Caco-2 (cell line): ENCODE measurements around the gene CCDC142. TPM values are rescaled to one million over a fixed set of nuclear protein-coding genes. Genes with fewer than 3 reads are reported as not detected.

Experiments used
- BruUV-seq: library from RNA; stranded (reverse); fragments of 400-500 nt; replicated peaks from 2 replicates; lab custom pipeline; 2021; lab: Mats Ljungman, UMichigan
- CTCF ChIA-PET: fragments of 300-600 bp; sonication (Branson Sonifier 250); formaldehyde crosslinking; loops from one replicate; lab custom pipeline; 2022; ENCODE audit warnings: antibody characterized with exemption; lab: Charles Lee
- POLR2A ChIA-PET: fragments of 300-600 bp; sonication (Branson Sonifier 250); formaldehyde crosslinking; loops from one replicate; lab custom pipeline; 2022; ENCODE audit warnings: antibody characterized with exemption; lab: Charles Lee
- DNase-seq, 2 experiments: peaks; one replicate each; pipeline versions ENCODE4 v3.0.0 to v3.0.0-alpha.2; 2020 to 2022
- H3K27me3 ChIP-seq: replicated peaks from 2 replicates; pipeline ENCODE4 v1.6.0; 2011; ENCODE audit warnings: low read length; ENCODE audit not compliant: control insufficient read depth, insufficient read depth
- H3K36me3 ChIP-seq: 2 replicates; pipeline ENCODE4 v1.5.1; 2011; ENCODE audit warnings: low read length; ENCODE audit not compliant: control insufficient read depth, insufficient read depth
- H3K4me1 ChIP-seq: fragments of 250-450 bp; sonication (Bioruptor Pico); 2 replicates; pipeline ENCODE4 v1.5.1; 2020; ENCODE audit warnings: mild to moderate bottlenecking
- H3K4me3 ChIP-seq: 2 replicates; pipeline ENCODE4 v1.5.1; 2011; ENCODE audit warnings: low read depth, mild to moderate bottlenecking, control low read depth, low read length
- H3K9me3 ChIP-seq: fragments of 250-450 bp; sonication (Bioruptor Pico); 2 replicates; pipeline ENCODE4 v1.5.1; 2020; ENCODE audit warnings: mild to moderate bottlenecking, moderate library complexity
- H3K27ac Mint-ChIP-seq: one replicate; pipeline ENCODE4 v1.8.0; 2022; ENCODE audit warnings: mixed read lengths; ENCODE audit not compliant: unreplicated experiment
- H3K27me3 Mint-ChIP-seq: one replicate; pipeline ENCODE4 v1.8.0; 2022; ENCODE audit warnings: mixed read lengths; ENCODE audit not compliant: insufficient read depth, unreplicated experiment
- H3K36me3 Mint-ChIP-seq: one replicate; pipeline ENCODE4 v1.8.0; 2022; ENCODE audit warnings: mild to moderate bottlenecking, mixed read lengths; ENCODE audit not compliant: insufficient read depth, unreplicated experiment
- H3K4me1 Mint-ChIP-seq: one replicate; pipeline ENCODE4 v1.8.0; 2022; ENCODE audit warnings: low read depth, mixed read lengths; ENCODE audit not compliant: unreplicated experiment
- H3K4me3 Mint-ChIP-seq: one replicate; pipeline ENCODE4 v1.8.0; 2022; ENCODE audit warnings: mild to moderate bottlenecking, moderate library complexity, mixed read lengths; ENCODE audit not compliant: unreplicated experiment
- H3K9me3 Mint-ChIP-seq: one replicate; pipeline ENCODE4 v1.8.0; 2022; ENCODE audit warnings: mixed read lengths; ENCODE audit not compliant: unreplicated experiment
- CTCF ChIP-seq, 2 experiments: fragments of 200-600 bp in 1 of 2; IDR thresholded peaks; 1 replicate in 1 of 2; 2 replicates in 1 of 2; pipeline versions ENCODE4 v1.5.1 to v1.8.0; 2011 to 2022; ENCODE audit warnings: antibody characterized with exemption in 1 of 2, control low read depth in 1 of 2, inconsistent platforms in 1 of 2, low read depth in 1 of 2, low read length in 1 of 2, mild to moderate bottlenecking in 1 of 2, moderate library complexity in 1 of 2; ENCODE audit not compliant: insufficient read depth in 1 of 2, severe bottlenecking in 1 of 2, unreplicated experiment in 1 of 2
- intact Hi-C: fragments of 100-400 bp; cut with micrococcal nuclease; formaldehyde crosslinking; loops from one replicate; pipeline ENCODE4 v1.10.0; 2022; ENCODE audit not compliant: unreplicated experiment
- total RNA-seq: library from RNA; stranded (reverse); gene quantifications from 2 replicates; pipeline ENCODE4 v1.2.3, GENCODE V29; 2022

The CCDC142 gene
- total RNA-seq, 1 experiment from 2014 or later = 39.0 TPM

- POLR2A ChIA-PET = interaction anchor here (1.0 to 2.7 kb wide), 8 partner anchors 10 to 629 kb away, joined by 3 to 24 read pairs (median 6); partner anchors contain the start of genes AUP1, HTRA2, MRPL53 and STAMBP
- Histone ChIP-seq H3K27me3 (no peaks in the 10 kb centered on the region), H3K4me3 (peak overlapping the region; percentile 65), H3K9me3 (no peaks in the 10 kb centered on the region), H3K4me1 (peaks cover 11% of the 10 kb centered on the region; the same call in 1 of the 2 replicates), H3K36me3 (peaks cover 4% of the 10 kb centered on the region)
- intact Hi-C loops = loop anchor here (1.0 to 2.0 kb wide), 5 partner anchors 9 to 49 kb away; partner anchors contain the start of genes MRPL53, PCGF1 and TTC31
- H3K36me3 Mint-ChIP-seq = peaks cover 62% of the 10 kb centered on the region
- H3K27me3 Mint-ChIP-seq = no peaks in the 10 kb centered on the region
- H3K4me1 Mint-ChIP-seq = peaks cover 47% of the 10 kb centered on the region
- H3K4me3 Mint-ChIP-seq = peak overlapping the region; percentile 95
- BruUV-seq = no TSS peak
- no peak for TF ChIP-seq CTCF (IDR thresholded peaks at IDR 0.05; ENCODE audit: insufficient read depth in 1 of 2, low read depth in 1 of 2, low read length in 1 of 2, severe bottlenecking in 1 of 2, unreplicated experiment in 1 of 2)
- CTCF ChIA-PET = interaction anchor here (0.7 to 1.6 kb wide), 9 partner anchors 15 to 82 kb away, joined by 3 to 9 read pairs (median 6); partner anchors contain the start of genes CCDC142, MRPL53 and TTC31
- peak overlapping the region; percentile 74 for H3K27ac Mint-ChIP-seq
- peak; percentile 87 to 90 for DNase-seq
- no peaks in the 10 kb centered on the region for H3K9me3 Mint-ChIP-seq
Observed at GRCh38 chr2:74457549-74458131, 25.2 kb downstream of the CCDC142 start.

GRCh38 chr2:74457129-74457548, 25.7 kb downstream of the CCDC142 start:
- BruUV-seq = no TSS peak
- no peaks in the 10 kb centered on the region for H3K27me3 ChIP-seq
- Mint-ChIP-seq H3K27me3 (no peaks in the 10 kb centered on the region), H3K4me1 (peaks cover 47% of the 10 kb centered on the region), H3K27ac (peak overlapping the region; percentile 74), H3K4me3 (peak overlapping the region; percentile 95), H3K9me3 (no peaks in the 10 kb centered on the region), H3K36me3 (peaks cover 57% of the 10 kb centered on the region)
- no peaks in the 10 kb centered on the region for H3K9me3 ChIP-seq
- DNase-seq = no peak
- peaks cover 2% of the 10 kb centered on the region for H3K36me3 ChIP-seq
- peaks cover 16% of the 10 kb centered on the region; the same call in 1 of the 2 replicates for H3K4me1 ChIP-seq
- POLR2A ChIA-PET = interaction anchor here (0.6 to 2.7 kb wide), 4 partner anchors 15 to 72 kb away, joined by 3 to 24 read pairs (median 12); partner anchors contain the start of genes AUP1 and HTRA2
- CTCF ChIA-PET = interaction anchor here (0.6 to 0.8 kb wide), 4 partner anchors 15 to 82 kb away, joined by 3 to 9 read pairs (median 6); no protein-coding TSS in a partner anchor
- H3K4me3 ChIP-seq = peak overlapping the region; percentile 65
- no peak for TF ChIP-seq CTCF (IDR thresholded peaks at IDR 0.05; ENCODE audit: insufficient read depth in 1 of 2, low read depth in 1 of 2, low read length in 1 of 2, severe bottlenecking in 1 of 2, unreplicated experiment in 1 of 2)
- intact Hi-C loops = no loop called here

- Histone ChIP-seq H3K36me3 (no peaks in the 10 kb centered on the region), H3K27me3 (no peaks in the 10 kb centered on the region), H3K4me3 (peak within 1 kb of the TSS; percentile 68), H3K4me1 (peaks cover 31% of the 10 kb centered on the region), H3K9me3 (no peaks in the 10 kb centered on the region)
- DNase-seq = peak; percentile 96 to 98
- H3K4me1 Mint-ChIP-seq = peaks cover 61% of the 10 kb centered on the region
- ChIA-PET CTCF (interaction anchor here (0.8 to 1.2 kb wide), 2 partner anchors 13 to 15 kb away, joined by 4 to 5 read pairs; no protein-coding TSS in a partner anchor), POLR2A (interaction anchor here (1.0 to 1.6 kb wide), 3 partner anchors 13 to 34 kb away, joined by 4 to 8 read pairs (median 6); no protein-coding TSS in a partner anchor)
- BruUV-seq = TSS peak; percentile 10
- no peaks in the 10 kb centered on the region for H3K27me3 Mint-ChIP-seq
- peak within 1 kb of the TSS; percentile 90 for H3K27ac Mint-ChIP-seq
- peaks cover 35% of the 10 kb centered on the region for H3K36me3 Mint-ChIP-seq
- intact Hi-C loops = loop anchor here (1.0 to 5.0 kb wide), 5 partner anchors 13 to 203 kb away; partner anchors contain the start of genes AUP1, HTRA2 and TTC31
- peak within 1 kb of the TSS; percentile 95 for H3K4me3 Mint-ChIP-seq
- TF ChIP-seq CTCF (IDR thresholded peaks at IDR 0.05; ENCODE audit: insufficient read depth in 1 of 2, low read depth in 1 of 2, low read length in 1 of 2, severe bottlenecking in 1 of 2, unreplicated experiment in 1 of 2) = no peak
- H3K9me3 Mint-ChIP-seq = no peaks in the 10 kb centered on the region
Observed at GRCh38 chr2:74454654-74455511, 27.9 kb downstream of the CCDC142 start, which contains the start of gene INO80B. Gene INO80B (plus strand): TSS chr2:74455087. CDS start chr2:74455117, 30 bp downstream.
